Jurkat, Clone E6-1 (cell line): ENCODE data around the gene ZNF117.
"Not testable (repeated sequence)": the region's sequence is repeated elsewhere in the genome, so short reads cannot be mapped to it uniquely, and the experiment has no call there.

Source experiments
- DNase-seq: peaks from one replicate; pipeline ENCODE4 v3.0.0-alpha.2; 2011; ENCODE audit warnings: low read depth, low spot score
- H3K4me3 ChIP-seq: 2 replicates; pipeline ENCODE4 v1.5.1; 2011; ENCODE audit warnings: mild to moderate bottlenecking, low read length, control low read depth, moderate library complexity

Gene ZNF117

DNA sequence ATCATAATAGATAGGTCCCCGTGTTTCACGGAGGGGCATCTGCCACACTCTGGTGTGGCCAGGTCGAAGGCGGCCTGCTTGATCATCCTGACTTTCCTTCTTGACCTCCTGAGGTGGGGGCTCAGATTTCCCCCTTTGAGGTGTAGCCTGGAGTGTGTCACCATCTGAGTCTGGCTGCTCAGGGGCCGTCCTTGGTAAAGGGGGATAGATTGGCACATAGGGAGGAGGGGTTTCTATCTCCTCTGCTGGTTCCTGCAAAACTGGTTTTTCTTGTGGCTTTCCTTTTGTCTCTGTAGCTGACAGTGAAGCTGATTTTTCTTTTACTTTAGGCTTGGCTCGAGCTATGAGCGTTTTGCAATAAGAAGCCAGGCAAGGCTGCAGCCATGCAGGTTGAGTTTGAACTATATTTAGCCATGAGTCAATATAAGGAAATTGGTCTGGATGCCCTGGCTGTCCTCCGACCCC lies 7.1 kb upstream of the ZNF117 start:
- H3K4me3 ChIP-seq: no peak overlapping the region
- no peak for DNase-seq

DNA sequence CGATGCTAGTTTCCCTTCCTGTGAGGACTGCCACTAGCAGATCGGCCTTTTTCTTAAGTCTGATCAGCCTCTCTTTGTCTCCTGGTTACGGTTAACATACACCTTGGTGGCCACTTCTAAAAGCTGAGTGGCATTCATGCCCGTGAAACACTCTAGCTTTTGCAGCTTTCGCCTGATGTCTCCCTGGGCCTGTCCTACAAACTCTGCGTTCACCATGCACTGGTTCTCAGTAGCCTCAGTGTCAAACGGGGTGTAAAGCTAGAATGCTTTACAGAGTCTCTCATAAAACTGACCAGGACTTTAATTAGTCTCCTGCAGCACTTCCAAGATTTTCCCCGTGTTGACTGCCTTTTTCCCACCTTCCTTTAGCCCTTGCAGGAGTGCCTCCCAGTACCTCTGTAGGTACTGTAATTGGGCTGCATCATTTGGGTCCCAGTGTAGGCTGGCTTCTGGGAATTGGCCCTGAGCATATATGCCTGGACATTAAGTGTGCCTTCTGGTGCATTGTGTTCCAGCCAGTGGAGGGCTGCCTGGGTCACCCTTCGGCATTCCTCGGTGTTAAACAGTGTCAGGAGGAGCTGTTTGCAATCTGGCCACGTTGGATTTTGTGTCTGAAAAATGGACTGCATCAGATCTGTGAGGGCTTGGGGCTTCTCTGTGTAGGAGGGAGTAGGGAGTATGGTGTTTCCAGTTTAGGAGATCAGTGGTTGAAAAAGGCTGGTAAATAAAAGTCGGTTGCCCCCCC lies 6.5 kb upstream of the ZNF117 start:
- DNase-seq: no peak
- H3K4me3 ChIP-seq: no peak overlapping the region

DNA sequence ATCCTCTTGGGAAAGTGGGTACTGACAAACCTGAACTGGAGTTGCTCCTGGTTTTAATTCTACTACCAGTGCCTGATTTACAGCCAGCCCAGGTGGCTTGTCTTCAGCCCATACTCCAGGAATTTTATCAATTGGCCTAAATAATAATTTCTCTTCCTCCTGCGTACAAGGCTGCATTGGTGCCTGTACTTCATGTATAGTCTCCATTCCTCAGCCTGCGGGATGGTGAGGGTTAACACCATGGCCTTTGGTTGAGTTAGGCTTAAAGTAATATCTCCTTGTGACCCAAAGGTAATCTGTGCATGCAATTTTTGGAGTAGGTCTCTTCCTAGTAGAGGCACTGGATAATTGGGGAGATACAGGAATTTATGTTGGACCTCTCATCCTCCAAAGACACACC lies 5.5 kb upstream of the ZNF117 start:
- DNase-seq: no peak
- no peak overlapping the region for H3K4me3 ChIP-seq

DNA sequence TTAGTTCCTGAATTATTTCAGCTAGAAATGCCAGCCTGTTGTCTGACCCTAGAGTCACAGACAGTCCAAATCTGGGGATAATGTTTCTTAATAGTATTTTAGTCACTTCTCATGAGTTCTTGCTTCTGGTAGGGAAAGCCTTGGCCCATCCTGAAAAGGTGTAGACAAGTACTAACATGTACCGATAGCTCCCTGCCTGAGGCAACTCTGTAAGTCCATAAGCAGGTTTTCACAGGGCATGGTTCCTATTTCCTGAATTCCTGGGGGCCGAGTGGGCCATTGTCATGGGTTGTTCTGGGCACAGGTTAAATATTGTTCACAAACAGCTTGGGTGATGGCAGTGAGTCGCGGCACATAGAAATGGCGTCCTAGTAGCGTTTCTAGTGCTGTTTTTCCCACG lies 3.1 kb upstream of the ZNF117 start:
- no peak for DNase-seq
- H3K4me3 ChIP-seq: no peak overlapping the region

DNA sequence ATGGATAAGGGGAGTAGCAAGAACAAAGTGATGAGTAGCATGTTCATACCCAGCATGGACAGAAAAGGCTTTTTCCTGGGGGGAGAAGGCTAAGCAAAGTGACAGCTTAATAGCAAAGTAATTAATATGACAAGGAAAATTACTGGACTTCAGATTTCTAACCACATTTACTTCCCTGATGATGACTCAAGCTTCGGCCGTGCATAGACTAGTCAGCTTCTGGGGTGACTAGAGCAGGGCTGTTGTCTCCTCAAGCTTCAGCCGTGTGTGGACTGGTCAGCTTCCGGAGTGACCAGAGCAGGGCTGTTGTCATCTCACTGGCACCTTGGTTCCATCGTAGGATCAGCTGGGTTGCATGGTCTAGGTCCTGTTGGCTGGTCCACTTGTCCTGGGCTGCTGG lies 2.1 kb upstream of the ZNF117 start:
- DNase-seq: no peak

DNA sequence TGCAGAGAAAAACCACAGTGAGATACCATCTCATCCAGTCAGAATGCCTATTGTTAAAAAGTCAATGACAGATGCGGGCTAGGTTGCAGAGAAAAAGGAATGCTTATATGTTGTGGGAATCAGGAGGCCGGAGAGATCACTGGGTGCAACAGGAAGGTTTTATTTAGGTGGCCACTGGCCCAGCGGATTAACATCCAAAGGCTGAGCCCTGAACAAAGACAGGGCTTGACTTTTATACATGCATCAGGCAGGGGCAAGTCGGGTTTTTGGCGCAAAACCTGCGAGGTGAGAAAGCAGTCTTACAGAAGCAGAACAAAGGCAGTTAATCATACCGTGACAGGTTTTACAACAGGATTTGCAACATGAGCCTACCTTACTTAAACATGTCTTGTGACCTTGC lies 620 bp downstream of the ZNF117 start:
- DNase-seq: no peak
- H3K4me3 ChIP-seq: no peak overlapping the region

More for the DNA sequence above, 2.1 kb upstream of the ZNF117 start:
- no peak overlapping the region for H3K4me3 ChIP-seq

DNA sequence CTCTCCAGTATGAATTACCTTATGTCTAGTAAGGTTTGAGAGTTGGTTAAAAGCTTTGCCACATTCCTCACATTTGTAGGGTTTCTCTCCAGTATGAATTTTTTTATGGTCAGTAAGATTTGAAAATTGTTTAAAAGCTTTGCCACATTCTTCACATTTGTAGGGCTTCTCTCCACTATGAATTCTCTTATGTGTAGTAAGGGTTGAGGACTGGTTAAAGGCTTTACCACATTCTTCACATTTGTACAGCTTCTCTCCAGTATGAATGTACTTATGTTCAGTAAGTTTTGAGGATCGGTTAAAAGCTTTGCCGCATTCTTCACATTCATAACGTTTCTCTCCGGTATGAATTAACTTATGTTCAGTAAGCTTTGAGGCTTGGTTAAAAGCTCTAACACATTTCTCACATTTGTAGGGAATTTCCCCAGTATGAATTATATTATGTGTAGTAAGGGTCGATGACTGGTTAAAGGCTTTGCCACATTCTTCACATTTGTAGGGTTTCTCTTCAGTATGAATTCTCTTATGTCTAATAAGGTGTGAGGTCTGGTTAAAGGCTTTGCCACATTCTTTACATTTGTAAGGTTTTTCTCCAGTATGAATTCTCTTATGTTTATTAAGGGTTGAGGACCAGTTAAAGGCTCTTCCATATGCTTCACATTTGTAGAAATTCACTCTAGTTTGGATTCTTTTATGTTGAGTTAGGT lies 12.2 kb downstream of the ZNF117 start:
- no peak overlapping the region for H3K4me3 ChIP-seq
- no peak for DNase-seq

DNA sequence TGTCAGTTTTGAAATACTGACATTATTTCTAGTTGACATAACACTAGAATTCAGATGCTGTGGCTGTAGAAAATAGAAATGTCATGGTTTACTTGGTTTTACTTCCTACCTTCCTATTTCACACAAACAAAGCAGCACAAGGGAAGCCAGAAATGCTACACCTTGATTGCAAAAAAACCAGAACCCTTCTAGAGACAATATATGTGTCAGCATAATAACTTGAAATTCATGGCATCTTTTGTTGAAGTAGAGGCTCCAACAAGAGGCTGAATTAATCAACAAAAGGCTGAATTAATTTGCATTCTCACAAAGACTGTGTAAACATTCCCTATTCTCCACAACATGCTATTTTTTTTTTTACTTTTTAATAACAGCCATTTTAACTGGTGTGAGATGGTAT lies 25.2 kb downstream of the ZNF117 start:
- no peak overlapping the region for H3K4me3 ChIP-seq
- DNase-seq: no peak

DNA sequence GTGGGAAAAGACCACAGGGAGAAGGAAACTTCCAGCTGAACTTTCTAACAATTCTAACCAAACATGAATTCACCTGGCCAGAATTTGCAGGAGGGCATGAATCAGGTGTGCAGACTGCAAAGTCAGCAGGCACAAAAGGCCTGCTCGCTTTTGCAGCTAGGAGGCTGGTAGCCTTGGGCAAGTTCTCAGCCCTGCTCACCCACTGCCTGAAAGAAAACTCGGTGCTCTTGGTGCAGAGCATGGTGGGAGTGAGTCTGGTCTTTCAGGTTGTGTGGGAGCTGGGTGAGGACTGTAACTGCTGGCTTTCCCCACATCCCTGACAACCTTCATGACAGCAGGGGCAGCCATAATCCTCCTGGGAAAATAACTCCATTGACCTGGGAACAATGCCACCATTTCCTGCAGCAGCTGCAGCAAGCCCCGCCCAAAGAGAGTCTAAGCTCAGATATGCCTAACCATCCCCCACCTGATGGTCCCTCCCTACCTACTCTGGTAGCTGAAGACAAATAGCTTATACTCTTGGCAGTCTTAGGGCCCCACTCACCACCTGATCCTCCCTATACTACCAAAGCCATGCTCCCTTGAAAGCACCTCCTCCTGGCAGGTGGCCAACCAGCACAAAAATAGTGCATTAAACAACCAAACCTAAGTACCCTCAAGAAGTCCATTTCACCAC lies 31.6 kb downstream of the ZNF117 start:
- no peak overlapping the region for H3K4me3 ChIP-seq
- DNase-seq: peak; percentile 8

DNA sequence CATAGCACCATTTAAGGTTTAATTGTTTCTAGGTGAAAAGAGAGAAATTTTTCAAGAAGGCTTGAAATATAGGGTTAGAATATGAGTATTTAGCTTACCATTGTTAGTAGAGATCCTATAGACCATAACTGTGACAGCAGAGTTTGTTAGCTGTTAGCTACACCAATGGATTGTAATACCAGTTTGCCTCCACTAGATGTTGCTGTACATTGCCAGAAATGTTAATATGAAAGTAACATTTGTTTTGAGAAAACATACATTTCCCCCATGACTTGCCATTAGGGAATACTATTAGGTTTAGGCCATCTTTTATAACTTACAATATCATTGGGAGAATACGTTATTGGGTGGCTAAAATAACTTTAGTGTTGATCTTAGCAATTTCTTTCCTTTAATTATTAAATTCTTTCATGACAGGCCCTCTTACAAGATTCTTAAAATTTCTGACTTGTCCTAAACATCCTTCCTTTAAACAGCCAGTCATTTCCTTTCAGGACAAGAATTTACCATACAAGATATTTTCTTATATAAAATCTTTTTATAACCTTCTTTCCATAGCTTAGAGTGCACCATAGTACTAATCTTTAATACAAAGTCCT lies 39.5 kb downstream of the ZNF117 start:
- peak; percentile 51 for DNase-seq
- H3K4me3 ChIP-seq: no peak overlapping the region

DNA sequence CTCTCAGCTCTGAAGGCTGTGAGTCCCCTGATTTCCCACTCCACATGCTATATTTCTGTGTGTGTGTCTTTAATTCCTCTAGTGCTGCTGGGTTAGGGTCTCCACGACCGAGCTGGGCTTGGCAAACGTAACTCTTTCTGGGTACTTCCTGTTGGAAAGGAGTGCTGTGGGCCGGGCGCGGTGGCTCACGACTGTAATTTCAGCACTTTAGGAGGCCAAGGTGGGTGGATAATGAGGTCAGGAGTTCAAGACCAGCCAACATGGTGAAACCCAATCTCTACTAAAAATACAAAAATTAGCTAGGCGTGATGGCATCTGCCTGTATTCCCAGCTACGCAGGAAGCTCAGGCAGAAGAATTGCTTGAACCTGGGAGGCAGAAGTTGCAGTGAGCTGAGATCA lies 40.2 kb downstream of the ZNF117 start:
- not testable (repeated sequence) for H3K4me3 ChIP-seq, DNase-seq

DNA sequence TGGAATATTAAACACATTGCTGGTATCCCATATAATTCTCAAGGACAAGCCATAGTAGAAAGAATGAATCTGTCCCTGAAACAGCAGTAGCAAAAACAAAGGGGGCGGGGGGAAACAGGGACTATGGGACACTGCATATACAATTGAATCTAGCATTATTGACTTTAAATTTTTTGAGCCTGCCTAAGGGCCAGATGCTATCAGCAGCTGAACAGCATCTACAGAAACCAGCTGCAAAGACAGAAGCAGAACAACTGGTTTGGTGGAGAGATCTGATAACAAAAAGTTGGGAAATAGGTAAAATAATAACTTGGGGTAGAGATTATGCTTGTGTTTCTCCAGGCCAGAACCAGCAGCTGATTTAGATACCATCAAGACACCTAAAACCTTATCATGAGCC lies 42.1 kb downstream of the ZNF117 start:
- H3K4me3 ChIP-seq, DNase-seq: not testable (repeated sequence)

DNA sequence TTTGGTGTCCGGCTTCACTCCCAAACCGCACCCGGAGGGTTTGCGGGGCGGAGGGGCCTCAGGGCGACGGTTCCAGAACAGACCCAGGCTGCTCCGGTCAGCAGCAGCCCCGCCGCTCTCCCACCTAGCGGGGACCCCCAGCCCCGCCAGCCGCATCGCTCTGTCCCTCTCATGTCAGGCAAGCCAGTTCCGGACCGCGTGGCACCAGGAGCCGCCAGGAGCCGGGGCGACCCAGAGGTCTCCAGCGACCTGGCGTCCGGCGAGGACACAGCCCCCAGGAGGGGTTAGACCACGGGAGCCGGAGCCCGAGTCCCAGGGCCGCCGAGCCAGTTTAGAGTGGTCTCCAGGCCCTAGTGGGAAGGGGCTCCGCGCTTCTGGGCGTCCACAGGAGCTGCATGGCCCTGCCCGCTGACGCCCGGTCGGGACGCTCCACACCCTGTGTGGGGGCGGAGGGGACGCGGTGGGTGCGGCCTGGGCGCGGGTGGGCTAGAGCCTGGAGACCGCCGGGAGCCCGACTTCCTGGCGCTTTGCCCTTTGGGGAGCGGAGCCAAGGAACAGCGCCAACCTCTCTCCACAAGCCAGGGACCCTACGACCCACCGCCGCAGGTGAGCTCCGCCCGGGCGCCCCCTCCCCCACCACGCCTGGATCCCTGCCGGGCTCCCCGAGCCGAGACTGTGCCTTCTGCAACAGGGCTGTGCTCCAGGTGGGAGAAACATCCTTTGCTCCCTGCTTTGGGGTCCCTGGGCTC lies 43.4 kb downstream of the ZNF117 start:
- no peak for DNase-seq
- no peak overlapping the region for H3K4me3 ChIP-seq

DNA sequence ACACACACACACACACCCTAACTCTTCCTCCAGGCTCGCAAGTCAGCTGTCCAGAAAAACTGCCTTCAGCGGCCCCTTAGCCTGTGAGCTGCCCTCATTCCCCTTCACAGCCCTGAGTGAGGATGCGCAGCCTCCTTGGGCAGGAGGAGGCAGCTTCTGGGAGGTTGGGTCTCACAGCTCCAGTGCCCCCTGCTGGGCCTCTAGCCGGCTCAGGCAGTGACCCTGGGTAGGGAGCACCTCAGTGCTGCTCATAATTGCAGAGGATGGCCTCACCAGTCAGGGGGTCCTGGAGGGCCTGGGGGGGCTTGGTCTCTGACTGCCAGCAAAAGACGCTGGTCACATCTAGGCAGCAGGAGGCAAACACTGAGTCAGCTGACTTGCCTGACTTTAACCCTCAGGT lies 44.1 kb downstream of the ZNF117 start:
- H3K4me3 ChIP-seq: no peak overlapping the region
- DNase-seq: no peak

DNA sequence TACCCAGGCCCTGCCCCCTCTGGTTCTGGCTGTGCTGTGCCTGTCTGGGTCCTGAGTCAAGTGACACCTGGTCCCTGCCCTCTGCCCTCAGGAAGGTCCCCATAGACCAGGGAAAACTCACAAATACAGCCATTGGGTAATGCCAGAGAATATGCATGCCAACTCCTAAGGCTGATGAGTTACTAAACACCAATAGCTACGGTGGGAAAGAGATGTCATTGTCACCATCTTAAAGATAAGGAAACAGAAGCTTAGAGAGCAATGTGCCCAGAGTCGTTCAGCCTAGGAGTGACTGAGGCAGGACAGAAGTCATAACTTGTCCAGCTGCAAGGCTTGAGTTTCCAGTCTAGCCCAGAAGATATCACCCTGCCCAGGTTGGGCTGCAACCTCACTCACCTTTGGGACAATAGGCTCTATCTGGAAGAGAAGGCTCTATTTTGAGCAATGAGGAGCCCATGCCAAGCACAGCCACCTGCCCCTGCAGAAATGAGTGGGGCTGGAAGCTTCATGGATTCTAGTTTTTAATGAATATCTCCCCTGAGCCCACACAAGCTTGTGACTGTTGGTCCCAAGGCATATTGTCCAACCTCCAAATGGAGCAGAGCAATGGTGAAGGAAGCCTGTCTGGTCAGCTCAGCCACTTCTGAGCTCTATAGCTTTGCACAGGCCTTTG lies 45.2 kb downstream of the ZNF117 start:
- no peak overlapping the region for H3K4me3 ChIP-seq
- DNase-seq: no peak

DNA sequence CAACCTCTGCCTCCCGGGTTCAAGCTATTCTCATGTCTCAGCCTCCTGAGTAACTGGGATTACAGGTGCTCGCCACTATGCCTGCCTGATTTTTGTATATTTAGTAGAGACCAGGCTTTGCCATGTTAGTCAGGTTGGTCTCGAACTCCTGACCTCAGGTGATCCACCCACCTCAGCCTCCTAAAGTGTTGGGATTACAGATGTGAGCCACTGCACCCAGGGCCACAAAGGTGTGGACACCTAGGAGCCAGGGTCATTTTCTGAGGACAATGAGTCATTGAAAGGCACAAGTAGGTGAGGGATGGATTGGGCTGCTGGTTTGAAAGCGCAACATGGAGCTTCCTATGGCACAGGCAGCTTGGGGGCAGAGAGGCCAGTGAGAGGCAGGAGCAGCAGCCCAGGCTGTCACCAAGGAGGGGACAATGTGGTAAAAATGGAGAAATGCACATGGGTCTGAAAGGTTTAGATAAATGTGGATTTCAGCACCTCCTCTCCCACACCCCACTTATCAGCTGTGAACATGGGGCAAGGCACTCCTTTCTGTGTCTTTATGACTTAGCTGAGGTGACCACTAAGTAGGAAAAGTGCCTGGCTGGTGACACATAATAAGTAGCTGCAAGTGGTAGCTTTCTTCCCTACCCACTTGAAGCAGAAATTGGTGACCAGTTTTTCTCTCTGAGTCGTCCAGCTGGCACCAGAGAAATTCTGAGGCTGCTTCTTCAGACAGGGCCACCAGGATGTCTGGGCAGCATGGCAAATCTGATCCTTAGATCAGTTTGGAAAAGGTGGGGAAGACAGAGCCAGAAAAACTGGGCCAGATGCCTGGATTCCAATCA lies 46.0 kb downstream of the ZNF117 start:
- not testable (repeated sequence) for H3K4me3 ChIP-seq, DNase-seq

DNA sequence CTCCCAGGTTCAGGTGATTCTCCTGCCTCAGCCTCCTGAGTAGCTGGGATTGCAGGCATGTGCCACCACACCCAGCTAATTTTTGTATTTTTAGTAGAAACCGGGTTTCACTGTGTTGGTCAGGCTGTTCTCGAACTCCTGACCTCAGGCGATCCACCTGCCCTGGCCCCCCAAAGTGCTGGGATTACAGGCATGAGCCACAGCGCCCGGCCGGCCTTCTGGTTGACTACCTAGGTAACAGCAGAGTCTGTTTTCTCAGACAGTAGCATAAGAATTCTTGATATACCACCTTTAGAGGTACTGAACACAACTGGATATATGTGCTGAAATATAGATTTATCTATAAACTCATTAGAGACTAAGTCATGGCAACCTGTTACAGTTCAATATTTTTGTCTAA lies 50.8 kb downstream of the ZNF117 start:
- not testable (repeated sequence) for H3K4me3 ChIP-seq, DNase-seq

DNA sequence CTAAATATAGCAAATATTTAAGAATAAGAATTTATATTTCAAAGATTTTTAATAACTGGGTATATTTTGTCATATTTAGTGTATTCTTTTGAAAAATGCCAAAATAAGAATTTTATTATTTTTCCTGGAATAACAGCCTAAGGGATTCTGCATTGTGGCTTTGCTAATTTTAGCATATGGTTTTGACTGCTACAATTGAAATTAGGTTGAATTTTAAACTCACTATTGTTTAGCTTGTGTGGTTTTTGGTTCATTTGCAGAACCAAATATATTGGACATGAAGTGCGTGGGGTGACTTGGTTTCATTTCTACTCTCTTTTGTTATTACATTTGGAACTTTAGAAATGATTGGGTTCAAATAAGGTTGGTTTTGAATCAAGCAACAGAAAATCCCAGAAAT lies 52.3 kb downstream of the ZNF117 start:
- no peak overlapping the region for H3K4me3 ChIP-seq
- DNase-seq: no peak
